ENCODE data around the gene SLIT1. TPM values are rescaled to one million over a fixed set of nuclear protein-coding genes. Genes with fewer than 3 reads are reported as not detected.

Gene SLIT1
- total RNA-seq, 1 experiment from 2014 or later, result 0.41 TPM

GRCh38 chr10:97099868-97100267 lies 85.9 kb downstream of the SLIT1 start:
- Histone ChIP-seq H3K36me3 (ENCODE audit: control insufficient read depth, insufficient read depth, low read length) (no peaks in the 10 kb centered on the region), H3K27me3 (replicated peaks; ENCODE audit: control insufficient read depth, insufficient read depth, low read length) (no peaks in the 10 kb centered on the region; the same call in 1 of the 2 replicates), H3K4me1 (no peaks in the 10 kb centered on the region), H3K9me3 (no peaks in the 10 kb centered on the region), H3K4me3 (ENCODE audit: low read depth, low read length) (no peak overlapping the region)
- DNase-seq, result no peak
- TF ChIP-seq CTCF (IDR thresholded peaks at IDR 0.05; ENCODE audit: insufficient read depth in 1 of 2, low read depth in 1 of 2, low read length in 1 of 2, severe bottlenecking in 1 of 2, unreplicated experiment in 1 of 2), result no peak
- H3K4me3 Mint-ChIP-seq (ENCODE audit: unreplicated experiment), result no peak overlapping the region
- no peaks in the 10 kb centered on the region for H3K9me3 Mint-ChIP-seq (ENCODE audit: unreplicated experiment)
- H3K36me3 Mint-ChIP-seq (ENCODE audit: insufficient read depth, unreplicated experiment), result no peaks in the 10 kb centered on the region
- H3K27me3 Mint-ChIP-seq (ENCODE audit: insufficient read depth, unreplicated experiment), result peaks cover 31% of the 10 kb centered on the region
- POLR2A ChIA-PET, result no interaction called here
- BruUV-seq (replicated peaks), result no TSS peak
- intact Hi-C loops (cut with micrococcal nuclease; ENCODE audit: unreplicated experiment), result no loop called here
- CTCF ChIA-PET, result no interaction called here
- H3K27ac Mint-ChIP-seq (ENCODE audit: unreplicated experiment), result no peak overlapping the region
- no peaks in the 10 kb centered on the region for H3K4me1 Mint-ChIP-seq (ENCODE audit: low read depth, unreplicated experiment)

GRCh38 chr10:97099089-97099488 lies 86.7 kb downstream of the SLIT1 start:
- no peaks in the 10 kb centered on the region for H3K4me1 Mint-ChIP-seq (ENCODE audit: low read depth, unreplicated experiment)

GRCh38 chr10:97097084-97097433 lies 88.7 kb downstream of the SLIT1 start:
- no peaks in the 10 kb centered on the region for H3K36me3 Mint-ChIP-seq (ENCODE audit: insufficient read depth, unreplicated experiment)
- BruUV-seq (replicated peaks), result no TSS peak
- no peaks in the 10 kb centered on the region for H3K4me1 Mint-ChIP-seq (ENCODE audit: low read depth, unreplicated experiment)
- no peak for TF ChIP-seq CTCF (IDR thresholded peaks at IDR 0.05; ENCODE audit: insufficient read depth in 1 of 2, low read depth in 1 of 2, low read length in 1 of 2, severe bottlenecking in 1 of 2, unreplicated experiment in 1 of 2)
- H3K27ac Mint-ChIP-seq (ENCODE audit: unreplicated experiment), result no peak overlapping the region
- no peaks in the 10 kb centered on the region; the same call in 1 of the 2 replicates for H3K27me3 ChIP-seq (replicated peaks; ENCODE audit: control insufficient read depth, insufficient read depth, low read length)
- no peaks in the 10 kb centered on the region for H3K4me1 ChIP-seq
- CTCF ChIA-PET, result no interaction called here
- no peak overlapping the region for H3K4me3 ChIP-seq (ENCODE audit: low read depth, low read length)
- H3K4me3 Mint-ChIP-seq (ENCODE audit: unreplicated experiment), result no peak overlapping the region
- no peaks in the 10 kb centered on the region for H3K9me3 Mint-ChIP-seq (ENCODE audit: unreplicated experiment)
- no peaks in the 10 kb centered on the region for H3K36me3 ChIP-seq (ENCODE audit: control insufficient read depth, insufficient read depth, low read length)
- DNase-seq, result no peak
- intact Hi-C loops (cut with micrococcal nuclease; ENCODE audit: unreplicated experiment), result no loop called here
- peaks cover 24% of the 10 kb centered on the region for H3K27me3 Mint-ChIP-seq (ENCODE audit: insufficient read depth, unreplicated experiment)
- POLR2A ChIA-PET, result no interaction called here
- no peaks in the 10 kb centered on the region for H3K9me3 ChIP-seq

More at GRCh38 chr10:97099089-97099488, 86.7 kb downstream of the SLIT1 start:
- BruUV-seq (replicated peaks), result no TSS peak
- Histone ChIP-seq H3K4me1 (no peaks in the 10 kb centered on the region), H3K36me3 (ENCODE audit: control insufficient read depth, insufficient read depth, low read length) (no peaks in the 10 kb centered on the region), H3K27me3 (replicated peaks; ENCODE audit: control insufficient read depth, insufficient read depth, low read length) (no peaks in the 10 kb centered on the region; the same call in 1 of the 2 replicates), H3K4me3 (ENCODE audit: low read depth, low read length) (no peak overlapping the region), H3K9me3 (no peaks in the 10 kb centered on the region)
- H3K27me3 Mint-ChIP-seq (ENCODE audit: insufficient read depth, unreplicated experiment), result peaks cover 28% of the 10 kb centered on the region
- H3K36me3 Mint-ChIP-seq (ENCODE audit: insufficient read depth, unreplicated experiment), result no peaks in the 10 kb centered on the region
- no peak overlapping the region for H3K27ac Mint-ChIP-seq (ENCODE audit: unreplicated experiment)
- DNase-seq, result no peak
- intact Hi-C loops (cut with micrococcal nuclease; ENCODE audit: unreplicated experiment), result no loop called here
- TF ChIP-seq CTCF (IDR thresholded peaks at IDR 0.05; ENCODE audit: insufficient read depth in 1 of 2, low read depth in 1 of 2, low read length in 1 of 2, severe bottlenecking in 1 of 2, unreplicated experiment in 1 of 2), result no peak
- H3K9me3 Mint-ChIP-seq (ENCODE audit: unreplicated experiment), result no peaks in the 10 kb centered on the region
- H3K4me3 Mint-ChIP-seq (ENCODE audit: unreplicated experiment), result no peak overlapping the region
- CTCF ChIA-PET, result no interaction called here
- POLR2A ChIA-PET, result no interaction called here

Data from Caco-2 (cell line).